DND-41 (cell line): Measurements from ENCODE around the gene RSAD2.

Experiments
- EZH2 ChIP-seq: IDR thresholded peaks from 3 replicates; pipeline ENCODE4 v1.6.1; 2012; ENCODE audit warnings: borderline replicate concordance, low read depth, mild to moderate bottlenecking, moderate library complexity, low read length, inconsistent platforms; ENCODE audit not compliant: severe bottlenecking
- TF ChIP-seq, protein P1 (sequence below): IDR thresholded peaks from 2 replicates; pipeline ENCODE4 v1.5.1; 2012; ENCODE audit warnings: borderline replicate concordance, low read length, moderate library complexity, mild to moderate bottlenecking; ENCODE audit not compliant: poor library complexity, severe bottlenecking; ENCODE audit errors: extremely low read depth

DNA sequence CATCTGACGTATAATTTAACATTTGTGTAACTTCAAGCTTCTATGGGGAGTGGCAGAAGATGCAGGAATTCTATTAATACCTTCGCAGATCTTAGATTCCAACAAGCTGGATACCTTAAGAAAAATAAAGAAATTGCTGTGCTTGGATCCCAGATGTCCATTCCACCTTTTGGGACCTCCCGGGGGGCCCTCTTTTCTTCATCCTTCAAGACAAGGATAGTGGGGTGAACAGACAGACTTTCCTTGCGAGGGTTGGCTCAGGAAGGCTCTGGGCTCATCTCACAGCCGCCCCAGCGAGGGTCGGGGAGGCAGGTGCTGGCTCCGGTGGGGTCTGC lies 39.1 kb downstream of the RSAD2 start:
- TF ChIP-seq, protein P1, sequence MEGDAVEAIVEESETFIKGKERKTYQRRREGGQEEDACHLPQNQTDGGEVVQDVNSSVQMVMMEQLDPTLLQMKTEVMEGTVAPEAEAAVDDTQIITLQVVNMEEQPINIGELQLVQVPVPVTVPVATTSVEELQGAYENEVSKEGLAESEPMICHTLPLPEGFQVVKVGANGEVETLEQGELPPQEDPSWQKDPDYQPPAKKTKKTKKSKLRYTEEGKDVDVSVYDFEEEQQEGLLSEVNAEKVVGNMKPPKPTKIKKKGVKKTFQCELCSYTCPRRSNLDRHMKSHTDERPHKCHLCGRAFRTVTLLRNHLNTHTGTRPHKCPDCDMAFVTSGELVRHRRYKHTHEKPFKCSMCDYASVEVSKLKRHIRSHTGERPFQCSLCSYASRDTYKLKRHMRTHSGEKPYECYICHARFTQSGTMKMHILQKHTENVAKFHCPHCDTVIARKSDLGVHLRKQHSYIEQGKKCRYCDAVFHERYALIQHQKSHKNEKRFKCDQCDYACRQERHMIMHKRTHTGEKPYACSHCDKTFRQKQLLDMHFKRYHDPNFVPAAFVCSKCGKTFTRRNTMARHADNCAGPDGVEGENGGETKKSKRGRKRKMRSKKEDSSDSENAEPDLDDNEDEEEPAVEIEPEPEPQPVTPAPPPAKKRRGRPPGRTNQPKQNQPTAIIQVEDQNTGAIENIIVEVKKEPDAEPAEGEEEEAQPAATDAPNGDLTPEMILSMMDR = no peak
- no peak for TF ChIP-seq EZH2
